Chondrocyte (in vitro differentiated cells): ENCODE measurements around the gene MUSK. TPM values are rescaled to one million over a fixed set of nuclear protein-coding genes. Genes with fewer than 3 reads are reported as not detected.

Experiments
- DNase-seq: peaks from one replicate; pipeline ENCODE4 v3.0.0; 2021; ENCODE audit warnings: mixed read lengths, low spot score
- H3K27ac Mint-ChIP-seq: one replicate; pipeline ENCODE4 v1.8.0; 2021; ENCODE audit warnings: mild to moderate bottlenecking, moderate library complexity, mixed read lengths; ENCODE audit not compliant: unreplicated experiment
- H3K27me3 Mint-ChIP-seq: 2 replicates; pipeline ENCODE4 v1.8.0; 2021; ENCODE audit warnings: low read depth, mixed read lengths
- H3K36me3 Mint-ChIP-seq: 2 replicates; pipeline ENCODE4 v1.8.0; 2021; ENCODE audit warnings: low read depth, mixed read lengths
- H3K4me1 Mint-ChIP-seq: 2 replicates; pipeline ENCODE4 v1.8.0; 2021; ENCODE audit warnings: low read depth, mild to moderate bottlenecking, mixed read lengths
- H3K4me3 Mint-ChIP-seq: one replicate; pipeline ENCODE4 v1.8.0; 2021; ENCODE audit warnings: mild to moderate bottlenecking, moderate library complexity, mixed read lengths; ENCODE audit not compliant: unreplicated experiment
- H3K9me3 Mint-ChIP-seq: 2 replicates; pipeline ENCODE4 v1.8.0; 2021; ENCODE audit warnings: low read depth, mixed read lengths
- total RNA-seq: library from RNA; stranded (reverse); gene quantifications from 3 replicates; pipeline ENCODE4 v1.2.1, GENCODE V29; 2021
- TF ChIP-seq, protein P1 (sequence below): fragments of 200-600 bp; sonication (generic); IDR thresholded peaks from 2 replicates; pipeline ENCODE4 v1.5.0; 2021; ENCODE audit warnings: antibody characterized with exemption, mild to moderate bottlenecking, moderate library complexity

Gene MUSK
- total RNA-seq, 1 donor from 2014 or later = not detected

DNA sequence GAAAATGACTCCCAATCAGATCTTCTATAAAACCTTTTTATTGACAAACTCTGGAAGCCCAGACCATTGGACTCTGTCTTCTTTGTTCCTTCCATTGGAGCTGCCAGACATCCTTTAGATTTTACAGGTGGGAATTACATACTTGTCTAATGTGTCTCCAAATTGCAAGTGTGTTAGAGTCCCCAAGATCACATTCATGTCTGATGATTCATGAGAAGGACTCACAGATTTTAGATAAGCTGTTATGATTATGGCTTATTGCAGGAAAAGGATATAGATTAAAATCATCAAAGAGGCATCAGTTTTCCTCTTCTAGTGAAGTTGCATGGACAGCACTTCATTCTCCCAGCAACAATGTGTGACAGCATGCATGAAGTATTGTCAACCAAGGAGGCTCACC is 70.4 kb downstream of the MUSK start:
- DNase-seq = no peak
- no peak overlapping the region for H3K27ac Mint-ChIP-seq

GRCh38 chr9:110742741-110743371 is 74.3 kb downstream of the MUSK start:
- Mint-ChIP-seq H3K27me3 (no peaks in the 10 kb centered on the region), H3K9me3 (no peaks in the 10 kb centered on the region), H3K27ac (peak overlapping the region; percentile 94), H3K4me3 (peak overlapping the region; percentile 38), H3K36me3 (no peaks in the 10 kb centered on the region), H3K4me1 (peaks cover 46% of the 10 kb centered on the region)
- TF ChIP-seq, protein P1, sequence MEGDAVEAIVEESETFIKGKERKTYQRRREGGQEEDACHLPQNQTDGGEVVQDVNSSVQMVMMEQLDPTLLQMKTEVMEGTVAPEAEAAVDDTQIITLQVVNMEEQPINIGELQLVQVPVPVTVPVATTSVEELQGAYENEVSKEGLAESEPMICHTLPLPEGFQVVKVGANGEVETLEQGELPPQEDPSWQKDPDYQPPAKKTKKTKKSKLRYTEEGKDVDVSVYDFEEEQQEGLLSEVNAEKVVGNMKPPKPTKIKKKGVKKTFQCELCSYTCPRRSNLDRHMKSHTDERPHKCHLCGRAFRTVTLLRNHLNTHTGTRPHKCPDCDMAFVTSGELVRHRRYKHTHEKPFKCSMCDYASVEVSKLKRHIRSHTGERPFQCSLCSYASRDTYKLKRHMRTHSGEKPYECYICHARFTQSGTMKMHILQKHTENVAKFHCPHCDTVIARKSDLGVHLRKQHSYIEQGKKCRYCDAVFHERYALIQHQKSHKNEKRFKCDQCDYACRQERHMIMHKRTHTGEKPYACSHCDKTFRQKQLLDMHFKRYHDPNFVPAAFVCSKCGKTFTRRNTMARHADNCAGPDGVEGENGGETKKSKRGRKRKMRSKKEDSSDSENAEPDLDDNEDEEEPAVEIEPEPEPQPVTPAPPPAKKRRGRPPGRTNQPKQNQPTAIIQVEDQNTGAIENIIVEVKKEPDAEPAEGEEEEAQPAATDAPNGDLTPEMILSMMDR = no peak
- no peak for DNase-seq

More for the DNA sequence above, 70.4 kb downstream of the MUSK start:
- Mint-ChIP-seq H3K36me3 (peaks cover 1% of the 10 kb centered on the region), H3K27me3 (no peaks in the 10 kb centered on the region), H3K4me1 (peaks cover 18% of the 10 kb centered on the region), H3K4me3 (no peak overlapping the region), H3K9me3 (peaks cover 7% of the 10 kb centered on the region)
- TF ChIP-seq, protein P1 = no peak

DNA sequence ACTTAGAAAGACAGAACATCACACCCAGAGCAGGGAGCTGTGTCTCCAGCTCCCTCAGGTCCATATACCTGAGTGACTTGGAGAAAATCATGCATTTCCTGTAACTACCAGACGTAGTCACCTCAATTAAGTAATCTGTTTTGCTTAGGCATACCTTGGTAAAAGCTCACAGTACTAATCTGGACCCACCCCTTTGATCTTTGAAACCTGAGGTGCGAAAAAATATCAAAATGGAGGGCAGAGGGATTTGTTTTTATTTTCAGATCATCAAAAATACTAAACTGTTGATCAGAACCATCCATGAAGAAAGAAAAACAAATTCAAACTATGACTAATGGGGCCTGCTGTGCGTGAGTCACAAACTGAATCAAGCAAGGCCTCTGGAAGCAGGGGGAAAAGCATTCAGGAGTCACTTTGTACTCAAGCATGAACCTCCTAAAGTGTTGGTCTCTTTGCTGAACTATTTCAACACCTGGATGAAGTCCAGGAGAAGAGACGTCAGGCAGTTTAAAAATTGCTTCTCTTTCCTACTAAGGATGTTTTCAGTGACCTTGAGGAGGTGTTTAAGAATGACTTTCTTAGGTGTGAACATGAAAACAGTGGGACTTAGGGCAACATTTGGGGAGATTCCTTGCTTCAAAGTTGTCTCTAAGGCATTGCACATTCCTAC is 76.3 kb downstream of the MUSK start:
- H3K4me3 Mint-ChIP-seq = no peak overlapping the region
- no peak for DNase-seq
- no peaks in the 10 kb centered on the region for H3K36me3 Mint-ChIP-seq
- TF ChIP-seq, protein P1 = no peak
- H3K4me1 Mint-ChIP-seq = peaks cover 55% of the 10 kb centered on the region
- peak overlapping the region; percentile 68 for H3K27ac Mint-ChIP-seq
- no peaks in the 10 kb centered on the region for H3K27me3 Mint-ChIP-seq
- H3K9me3 Mint-ChIP-seq = no peaks in the 10 kb centered on the region

DNA sequence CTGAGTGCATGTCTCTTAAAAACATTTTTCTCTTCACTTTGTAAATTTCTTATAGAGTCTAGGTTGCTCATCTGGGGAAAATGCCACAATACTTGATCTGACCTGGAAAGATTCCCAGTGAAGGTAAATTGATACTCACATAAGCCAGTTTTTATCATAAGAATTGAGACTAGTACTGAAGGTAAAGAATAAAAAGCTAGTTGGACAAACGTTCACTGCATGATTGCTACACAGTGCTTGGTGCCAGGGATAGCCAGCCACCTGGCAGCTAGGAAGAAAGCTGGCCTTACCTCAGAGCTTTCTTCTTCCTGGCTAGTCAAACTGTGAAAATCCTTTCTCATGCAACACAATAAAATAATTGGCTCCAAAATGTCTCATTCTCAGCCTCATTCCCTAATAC is 77.1 kb downstream of the MUSK start:
- Mint-ChIP-seq H3K9me3 (no peaks in the 10 kb centered on the region), H3K4me3 (no peak overlapping the region), H3K36me3 (no peaks in the 10 kb centered on the region), H3K27me3 (no peaks in the 10 kb centered on the region), H3K27ac (peak overlapping the region; percentile 68), H3K4me1 (peaks cover 61% of the 10 kb centered on the region)
- TF ChIP-seq, protein P1 = no peak
- DNase-seq = no peak

DNA sequence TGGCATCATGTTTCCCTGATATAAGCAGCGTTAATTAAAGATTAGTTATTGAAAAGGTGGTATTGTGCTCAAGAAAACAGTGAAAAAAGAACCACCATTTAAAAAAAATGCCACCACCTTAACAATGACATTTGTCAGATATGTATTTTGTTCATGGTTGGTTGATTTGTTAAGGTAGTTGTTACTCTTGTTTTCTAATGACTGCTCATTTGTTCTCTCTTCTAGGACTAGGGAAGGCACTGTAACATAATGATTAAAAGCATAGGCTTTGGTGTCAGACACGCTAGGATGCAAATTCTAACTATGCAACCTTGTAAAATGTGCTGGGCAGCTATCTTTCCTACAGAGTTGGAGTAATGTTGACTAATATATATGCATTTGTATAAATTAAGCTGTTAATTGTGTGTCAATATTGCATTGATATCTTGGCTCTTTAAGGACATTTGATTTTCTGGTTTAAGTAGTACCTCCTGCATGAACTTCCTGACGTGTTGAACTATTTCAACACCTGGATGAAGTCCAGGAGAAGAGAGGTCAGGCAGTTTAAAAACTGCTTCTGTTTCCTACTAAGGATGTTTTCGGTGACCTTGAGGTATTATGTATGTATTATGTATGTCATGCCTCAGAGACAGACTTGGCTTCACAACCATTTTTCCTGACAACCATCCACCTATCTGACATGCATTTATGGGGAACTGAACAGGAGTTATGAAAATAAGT is 77.8 kb downstream of the MUSK start:
- peaks cover 61% of the 10 kb centered on the region for H3K4me1 Mint-ChIP-seq
- no peaks in the 10 kb centered on the region for H3K36me3 Mint-ChIP-seq
- TF ChIP-seq, protein P1 = no peak
- H3K9me3 Mint-ChIP-seq = no peaks in the 10 kb centered on the region
- H3K4me3 Mint-ChIP-seq = no peak overlapping the region
- H3K27me3 Mint-ChIP-seq = no peaks in the 10 kb centered on the region
- no peak overlapping the region for H3K27ac Mint-ChIP-seq
- DNase-seq = no peak
